A549 (cell line): ENCODE data around the gene PLD6.

ENCODE experiments used
- CTCF ChIP-seq: fragments of >200 bp; sonication (Bioruptor Twin); formaldehyde crosslinking; IDR thresholded peaks from 3 replicates; pipeline ENCODE4 v1.5.1; 2016
- POLR2A ChIP-seq: IDR thresholded peaks from 2 replicates; pipeline ENCODE4 v1.6.1; 2012; ENCODE audit warnings: mild to moderate bottlenecking, low read length
- USF2 ChIP-seq: fragments of 450-650 bp; IDR thresholded peaks from 2 replicates; pipeline ENCODE4 v1.6.1; 2014; ENCODE audit warnings: antibody characterized with exemption

GRCh38 chr17:17155568-17155967 lies 50.6 kb downstream of the PLD6 start:
- no peak for TF ChIP-seq USF2
- no peak for TF ChIP-seq CTCF
- TF ChIP-seq POLR2A: no peak
